ENCODE results near the gene NKAIN2. TPM values are rescaled to one million over a fixed set of nuclear protein-coding genes. Genes with fewer than 3 reads are reported as not detected.
"Not testable (repeated sequence)": the region's sequence is repeated elsewhere in the genome, so short reads cannot be mapped to it uniquely, and the experiment has no call there.

The NKAIN2 gene
- total RNA-seq, 3 donors from 2014 or later (not counting 1 experiment from before 2014, with no cell fraction given), result 0.45 TPM; not detected in 2

GRCh38 chr6:124551711-124552233 lies 748.1 kb downstream of the NKAIN2 start:
- no peaks in the 10 kb centered on the region for H3K27me3 ChIP-seq (ENCODE audit: control insufficient read depth, insufficient read depth, low read length)
- no peaks in the 10 kb centered on the region for H3K36me3 Mint-ChIP-seq
- H3K9me3 ChIP-seq (ENCODE audit: control insufficient read depth, insufficient read depth, low read length), result peaks cover 4% of the 10 kb centered on the region
- H3K27ac ChIP-seq (ENCODE audit: low read length), result no peak overlapping the region
- no peaks in the 10 kb centered on the region for H3K4me1 Mint-ChIP-seq
- intact Hi-C loops (cut with micrococcal nuclease), result no loop called here
- H3K4me1 ChIP-seq (ENCODE audit: control insufficient read depth, insufficient read depth, low read length), result no peaks in the 10 kb centered on the region
- TF ChIP-seq CTCF (IDR thresholded peaks at IDR 0.05), result no peak
- H3K36me3 ChIP-seq (ENCODE audit: control insufficient read depth, insufficient read depth, low read length), result no peaks in the 10 kb centered on the region
- 61% methylated on average over 3 of the region's 3 CpGs for WGBS (ENCODE audit: insufficient coverage)
- no peak overlapping the region for H3K27ac Mint-ChIP-seq
- H3K9me3 Mint-ChIP-seq, result peaks cover 13 to 14% of the 10 kb centered on the region in 2 donors
- H3K4me3 ChIP-seq (ENCODE audit: low read length), result no peak overlapping the region
- H3K27me3 Mint-ChIP-seq (ENCODE audit: low read depth in 2 of 2), result no peaks in the 10 kb centered on the region
- DNase-seq, result no peak
- H3K4me3 Mint-ChIP-seq, result no peak overlapping the region
- no peak for ATAC-seq

GRCh38 chr6:124557873-124558272 lies 754.2 kb downstream of the NKAIN2 start:
- no peak overlapping the region for H3K4me3 Mint-ChIP-seq
- no peak overlapping the region for H3K27ac Mint-ChIP-seq
- ATAC-seq (no peak), DNase-seq (no peak)
- no peak for TF ChIP-seq CTCF (IDR thresholded peaks at IDR 0.05)
- Histone ChIP-seq H3K4me3 (ENCODE audit: low read length) (no peak overlapping the region), H3K27me3 (ENCODE audit: control insufficient read depth, insufficient read depth, low read length) (no peaks in the 10 kb centered on the region), H3K36me3 (ENCODE audit: control insufficient read depth, insufficient read depth, low read length) (no peaks in the 10 kb centered on the region), H3K27ac (ENCODE audit: low read length) (no peak overlapping the region), H3K4me1 (ENCODE audit: control insufficient read depth, insufficient read depth, low read length) (no peaks in the 10 kb centered on the region), H3K9me3 (ENCODE audit: control insufficient read depth, insufficient read depth, low read length) (peaks cover 4% of the 10 kb centered on the region)
- H3K9me3 Mint-ChIP-seq, result peaks cover 2 to 6% of the 10 kb centered on the region in 2 donors
- no peaks in the 10 kb centered on the region for H3K4me1 Mint-ChIP-seq
- H3K27me3 Mint-ChIP-seq (ENCODE audit: low read depth in 2 of 2), result no peaks in the 10 kb centered on the region
- H3K36me3 Mint-ChIP-seq, result no peaks in the 10 kb centered on the region
- intact Hi-C loops (cut with micrococcal nuclease), result no loop called here

- H3K27me3 Mint-ChIP-seq (ENCODE audit: low read depth in 2 of 2); H3K4me3 ChIP-seq (ENCODE audit: low read length); H3K27me3 ChIP-seq (ENCODE audit: control insufficient read depth, insufficient read depth, low read length); ATAC-seq; H3K9me3 ChIP-seq (ENCODE audit: control insufficient read depth, insufficient read depth, low read length); H3K4me3 Mint-ChIP-seq; H3K27ac Mint-ChIP-seq; H3K27ac ChIP-seq (ENCODE audit: low read length); H3K36me3 Mint-ChIP-seq; H3K9me3 Mint-ChIP-seq; H3K36me3 ChIP-seq (ENCODE audit: control insufficient read depth, insufficient read depth, low read length); intact Hi-C loops (cut with micrococcal nuclease); H3K4me1 ChIP-seq (ENCODE audit: control insufficient read depth, insufficient read depth, low read length); H3K4me1 Mint-ChIP-seq; DNase-seq: not testable (repeated sequence)
- 56% methylated on average over 1 of the region's 2 CpGs for WGBS (ENCODE audit: insufficient coverage)
These were observed 756.4 kb downstream of the NKAIN2 start for GRCh38 chr6:124560078-124560477.

- Mint-ChIP-seq H3K4me3 (no peak overlapping the region), H3K27me3 (ENCODE audit: low read depth in 2 of 2) (no peaks in the 10 kb centered on the region), H3K36me3 (no peaks in the 10 kb centered on the region), H3K27ac (no peak overlapping the region), H3K4me1 (no peaks in the 10 kb centered on the region), H3K9me3 (peaks cover 0 to 3% of the 10 kb centered on the region in 2 donors)
- H3K36me3 ChIP-seq (ENCODE audit: control insufficient read depth, insufficient read depth, low read length), result no peaks in the 10 kb centered on the region
- intact Hi-C loops (cut with micrococcal nuclease), result no loop called here
- no peak for ATAC-seq
- no peak overlapping the region for H3K4me3 ChIP-seq (ENCODE audit: low read length)
- no peaks in the 10 kb centered on the region for H3K4me1 ChIP-seq (ENCODE audit: control insufficient read depth, insufficient read depth, low read length)
- no peak for DNase-seq
- no peak overlapping the region for H3K27ac ChIP-seq (ENCODE audit: low read length)
- WGBS (ENCODE audit: insufficient coverage), result 89% methylated on average over 3 of the region's 3 CpGs
- H3K27me3 ChIP-seq (ENCODE audit: control insufficient read depth, insufficient read depth, low read length), result no peaks in the 10 kb centered on the region
- H3K9me3 ChIP-seq (ENCODE audit: control insufficient read depth, insufficient read depth, low read length), result peaks cover 6% of the 10 kb centered on the region
- no peak for TF ChIP-seq CTCF (IDR thresholded peaks at IDR 0.05)
These were observed 757.4 kb downstream of the NKAIN2 start for GRCh38 chr6:124560873-124561567.
